ENCODE measurements around the gene PCNX1. TPM values are rescaled to one million over a fixed set of nuclear protein-coding genes. Genes with fewer than 3 reads are reported as not detected.

The PCNX1 gene
- total and polyA plus RNA-seq, 12 donors, result 11.3 to 196 (median 106) TPM

- intact Hi-C loops (cut with DNase I), result no loop called here
- Histone ChIP-seq H3K4me1 (replicated peaks in 1 of 2) (peaks cover 6 to 21% of the 10 kb centered on the region in 2 donors), H3K9me3 (replicated peaks in 1 of 3) (no peaks in the 10 kb centered on the region), H3K27me3 (no peaks in the 10 kb centered on the region), H3K36me3 (replicated peaks in 1 of 2) (peaks cover 0 to 38% of the 10 kb centered on the region in 2 donors), H3K27ac (no peak overlapping the region), H3K4me3 (no peak overlapping the region)
- TF ChIP-seq, protein P1, sequence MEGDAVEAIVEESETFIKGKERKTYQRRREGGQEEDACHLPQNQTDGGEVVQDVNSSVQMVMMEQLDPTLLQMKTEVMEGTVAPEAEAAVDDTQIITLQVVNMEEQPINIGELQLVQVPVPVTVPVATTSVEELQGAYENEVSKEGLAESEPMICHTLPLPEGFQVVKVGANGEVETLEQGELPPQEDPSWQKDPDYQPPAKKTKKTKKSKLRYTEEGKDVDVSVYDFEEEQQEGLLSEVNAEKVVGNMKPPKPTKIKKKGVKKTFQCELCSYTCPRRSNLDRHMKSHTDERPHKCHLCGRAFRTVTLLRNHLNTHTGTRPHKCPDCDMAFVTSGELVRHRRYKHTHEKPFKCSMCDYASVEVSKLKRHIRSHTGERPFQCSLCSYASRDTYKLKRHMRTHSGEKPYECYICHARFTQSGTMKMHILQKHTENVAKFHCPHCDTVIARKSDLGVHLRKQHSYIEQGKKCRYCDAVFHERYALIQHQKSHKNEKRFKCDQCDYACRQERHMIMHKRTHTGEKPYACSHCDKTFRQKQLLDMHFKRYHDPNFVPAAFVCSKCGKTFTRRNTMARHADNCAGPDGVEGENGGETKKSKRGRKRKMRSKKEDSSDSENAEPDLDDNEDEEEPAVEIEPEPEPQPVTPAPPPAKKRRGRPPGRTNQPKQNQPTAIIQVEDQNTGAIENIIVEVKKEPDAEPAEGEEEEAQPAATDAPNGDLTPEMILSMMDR (IDR thresholded peaks at IDR 0.05), result no peak
- TF ChIP-seq POLR2A (IDR thresholded peaks at IDR 0.05), result no peak
- no peak for DNase-seq
These were observed 115.7 kb downstream of the PCNX1 start for GRCh38 chr14:71022939-71023338.

- H3K36me3 ChIP-seq (replicated peaks in 1 of 2), result peaks cover 0 to 72% of the 10 kb centered on the region in 2 donors
- WGBS, 4 donors, result 89 to 93% (median 91%) methylated on average over 2 of the region's 2 CpGs
- intact Hi-C loops (cut with DNase I), result no loop called here
- no peak overlapping the region for H3K27ac ChIP-seq
- no peak overlapping the region for H3K4me3 ChIP-seq
- no peaks in the 10 kb centered on the region for H3K27me3 ChIP-seq
- H3K4me1 ChIP-seq (replicated peaks in 1 of 2), result no peaks in the 10 kb centered on the region
- peaks cover 0 to 6% (median 0%) of the 10 kb centered on the region in 3 donors for H3K9me3 ChIP-seq (replicated peaks in 1 of 3)
- no peak for TF ChIP-seq POLR2A (IDR thresholded peaks at IDR 0.05)
- TF ChIP-seq, protein P1 (IDR thresholded peaks at IDR 0.05), result no peak
- no peak for DNase-seq
These were observed 122.0 kb downstream of the PCNX1 start for GRCh38 chr14:71029236-71029781.

GRCh38 chr14:71031000-71031399, 123.7 kb downstream of the PCNX1 start:
- Histone ChIP-seq H3K36me3 (replicated peaks in 1 of 2) (peaks cover 0 to 73% of the 10 kb centered on the region in 2 donors), H3K27me3 (no peaks in the 10 kb centered on the region), H3K4me3 (no peak overlapping the region), H3K27ac (no peak overlapping the region), H3K9me3 (replicated peaks in 1 of 3) (peaks cover 0 to 9% (median 0%) of the 10 kb centered on the region in 3 donors), H3K4me1 (replicated peaks in 1 of 2) (no peaks in the 10 kb centered on the region)
- DNase-seq, result no peak
- no peak for TF ChIP-seq POLR2A (IDR thresholded peaks at IDR 0.05)
- TF ChIP-seq, protein P1 (IDR thresholded peaks at IDR 0.05), result no peak
- WGBS, 4 donors, result 88 to 96% (median 95%) methylated on average over 1 of the region's 1 CpG
- intact Hi-C loops (cut with DNase I), result no loop called here

DNA sequence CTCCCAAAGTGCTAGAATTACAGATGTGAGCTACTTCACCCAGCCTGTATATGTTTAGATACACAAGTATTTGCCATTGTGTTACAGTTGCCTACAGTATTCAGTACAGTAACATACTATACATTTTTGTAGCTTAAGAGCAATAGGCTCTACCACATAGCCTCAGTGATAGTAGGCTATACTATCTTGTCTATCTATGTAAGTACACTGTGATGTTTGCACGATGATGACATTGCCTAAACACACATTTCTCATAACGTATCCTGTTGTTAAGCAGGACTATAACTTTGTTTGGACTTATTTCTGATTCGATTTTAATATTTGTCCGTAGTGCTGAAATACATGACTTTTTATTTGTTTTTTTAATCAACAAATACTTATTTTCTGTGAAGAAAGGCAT, 129.2 kb downstream of the PCNX1 start:
- peaks cover 0 to 9% (median 0%) of the 10 kb centered on the region in 3 donors for H3K9me3 ChIP-seq (replicated peaks in 1 of 3)
- no peak overlapping the region for H3K27ac ChIP-seq
- TF ChIP-seq, protein P1 (IDR thresholded peaks at IDR 0.05), result no peak
- TF ChIP-seq POLR2A (IDR thresholded peaks at IDR 0.05), result no peak
- 97 to 99% (median 97%) methylated on average over 4 of the region's 4 CpGs for WGBS, 4 donors
- peaks cover 0 to 46% of the 10 kb centered on the region in 2 donors for H3K36me3 ChIP-seq (replicated peaks in 1 of 2)
- H3K4me1 ChIP-seq (replicated peaks in 1 of 2), result no peaks in the 10 kb centered on the region
- intact Hi-C loops (cut with DNase I), result no loop called here
- H3K4me3 ChIP-seq, result no peak overlapping the region
- DNase-seq, result no peak
- no peaks in the 10 kb centered on the region for H3K27me3 ChIP-seq

Measured in adrenal gland (tissue), 12 donors.